Neural crest cell (in vitro differentiated cells): ENCODE measurements around the gene CBR3. TPM values are rescaled to one million over a fixed set of nuclear protein-coding genes. Genes with fewer than 3 reads are reported as not detected.

Source experiments
- DNase-seq: peaks from one replicate; pipeline ENCODE4 v3.0.0; 2021; ENCODE audit warnings: low read depth, mixed read lengths, low spot score
- H3K27ac Mint-ChIP-seq: one replicate; pipeline ENCODE4 v1.8.0; 2021; ENCODE audit warnings: mild to moderate bottlenecking, mixed read lengths; ENCODE audit not compliant: unreplicated experiment
- H3K27me3 Mint-ChIP-seq: 2 replicates; pipeline ENCODE4 v1.8.0; 2021; ENCODE audit warnings: low read depth, mild to moderate bottlenecking, mixed read lengths
- H3K36me3 Mint-ChIP-seq: 2 replicates; pipeline ENCODE4 v1.8.0; 2021; ENCODE audit warnings: low read depth, mild to moderate bottlenecking, mixed read lengths
- H3K4me1 Mint-ChIP-seq: 2 replicates; pipeline ENCODE4 v1.8.0; 2021; ENCODE audit warnings: mixed read lengths
- H3K4me3 Mint-ChIP-seq: one replicate; pipeline ENCODE4 v1.8.0; 2021; ENCODE audit warnings: mild to moderate bottlenecking, mixed read lengths
- H3K9me3 Mint-ChIP-seq: 2 replicates; pipeline ENCODE4 v1.8.0; 2021; ENCODE audit warnings: mixed read lengths
- total RNA-seq: library from RNA; stranded (reverse); gene quantifications from 2 replicates; pipeline ENCODE4 v1.2.1, GENCODE V29; 2021
- TF ChIP-seq, protein P1 (sequence below): fragments of 200-600 bp; sonication (generic); conservative IDR thresholded peaks from 2 replicates; pipeline ENCODE4 v1.5.0; 2021; ENCODE audit warnings: antibody characterized with exemption, mild to moderate bottlenecking

The CBR3 gene
- total RNA-seq, 1 donor from 2014 or later: 2.8 TPM

DNA sequence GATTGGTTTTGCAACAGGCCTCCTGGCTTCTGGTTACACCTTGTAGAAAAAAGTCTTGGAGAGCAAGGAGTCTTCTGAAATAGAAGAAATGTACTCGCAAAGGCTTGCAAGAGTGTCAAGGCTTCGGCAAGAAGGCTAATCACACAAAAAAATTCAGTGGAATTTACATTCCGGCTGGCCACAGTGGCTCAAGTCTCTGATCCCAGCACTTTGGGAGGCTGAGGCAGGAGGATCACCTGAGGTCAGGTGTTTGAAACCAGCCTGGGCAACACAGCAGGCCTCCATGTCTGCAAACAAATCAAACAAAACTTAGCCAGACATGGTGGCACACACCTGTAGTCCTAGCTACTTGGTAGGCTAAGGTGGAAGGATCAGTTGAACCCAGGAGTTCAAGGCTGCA, 14.0 kb downstream of the CBR3 start:
- H3K4me1 Mint-ChIP-seq: peaks cover 8% of the 10 kb centered on the region

DNA sequence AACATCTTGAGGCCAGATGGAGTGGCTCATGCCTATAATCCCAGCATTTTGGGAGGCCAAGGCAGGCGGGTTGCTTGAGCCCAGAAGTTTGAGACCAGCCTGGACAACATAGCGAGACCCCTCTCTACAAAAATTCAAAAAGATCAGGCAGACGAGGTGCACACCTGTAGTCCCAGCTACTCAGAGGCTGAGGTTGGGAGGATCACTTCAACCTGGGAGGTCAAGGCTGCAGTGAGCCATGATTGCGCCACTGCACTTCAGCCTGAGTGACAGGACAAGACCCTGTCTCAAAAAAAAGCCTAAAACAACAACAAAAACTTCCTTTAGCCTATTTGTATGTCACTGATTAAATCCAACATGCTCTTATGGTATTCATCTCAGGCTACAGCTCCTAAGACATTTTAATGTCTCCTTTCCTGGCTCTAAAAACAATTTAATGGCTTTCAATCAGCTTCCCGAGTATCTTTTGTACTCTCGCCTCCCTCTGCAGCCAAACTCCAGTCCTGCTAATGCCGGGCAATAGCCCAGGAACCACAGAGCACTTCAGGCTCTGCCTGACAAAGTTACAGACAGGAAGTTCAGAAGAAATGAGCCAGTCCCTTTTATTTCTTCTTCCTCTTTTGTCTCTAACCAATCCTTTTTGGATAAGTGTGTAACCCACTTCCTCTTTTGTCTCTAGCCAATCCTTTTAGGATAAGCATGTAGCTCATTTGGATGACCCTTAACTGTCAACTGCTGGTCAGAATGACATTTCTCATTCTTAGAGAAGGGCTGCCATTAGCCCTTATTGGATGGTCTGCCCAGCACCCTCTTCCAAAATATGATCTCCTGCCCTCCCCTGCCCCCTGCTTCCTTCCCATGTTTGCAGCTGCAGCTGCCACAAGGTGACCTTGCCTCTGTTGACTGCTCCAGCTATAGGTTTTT, 15.2 kb downstream of the CBR3 start:
- H3K4me1 Mint-ChIP-seq: peaks cover 8% of the 10 kb centered on the region
- no peaks in the 10 kb centered on the region for H3K36me3 Mint-ChIP-seq
- H3K4me3 Mint-ChIP-seq: no peak overlapping the region
- H3K27ac Mint-ChIP-seq: no peak overlapping the region
- H3K27me3 Mint-ChIP-seq: peaks cover 30% of the 10 kb centered on the region
- H3K9me3 Mint-ChIP-seq: no peaks in the 10 kb centered on the region
- TF ChIP-seq, protein P1, sequence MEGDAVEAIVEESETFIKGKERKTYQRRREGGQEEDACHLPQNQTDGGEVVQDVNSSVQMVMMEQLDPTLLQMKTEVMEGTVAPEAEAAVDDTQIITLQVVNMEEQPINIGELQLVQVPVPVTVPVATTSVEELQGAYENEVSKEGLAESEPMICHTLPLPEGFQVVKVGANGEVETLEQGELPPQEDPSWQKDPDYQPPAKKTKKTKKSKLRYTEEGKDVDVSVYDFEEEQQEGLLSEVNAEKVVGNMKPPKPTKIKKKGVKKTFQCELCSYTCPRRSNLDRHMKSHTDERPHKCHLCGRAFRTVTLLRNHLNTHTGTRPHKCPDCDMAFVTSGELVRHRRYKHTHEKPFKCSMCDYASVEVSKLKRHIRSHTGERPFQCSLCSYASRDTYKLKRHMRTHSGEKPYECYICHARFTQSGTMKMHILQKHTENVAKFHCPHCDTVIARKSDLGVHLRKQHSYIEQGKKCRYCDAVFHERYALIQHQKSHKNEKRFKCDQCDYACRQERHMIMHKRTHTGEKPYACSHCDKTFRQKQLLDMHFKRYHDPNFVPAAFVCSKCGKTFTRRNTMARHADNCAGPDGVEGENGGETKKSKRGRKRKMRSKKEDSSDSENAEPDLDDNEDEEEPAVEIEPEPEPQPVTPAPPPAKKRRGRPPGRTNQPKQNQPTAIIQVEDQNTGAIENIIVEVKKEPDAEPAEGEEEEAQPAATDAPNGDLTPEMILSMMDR: no peak
- no peak for DNase-seq

More for the DNA sequence above, 14.0 kb downstream of the CBR3 start:
- H3K27me3 Mint-ChIP-seq: peaks cover 24% of the 10 kb centered on the region
- no peaks in the 10 kb centered on the region for H3K36me3 Mint-ChIP-seq
- H3K4me3 Mint-ChIP-seq: no peak overlapping the region
- DNase-seq: no peak
- TF ChIP-seq, protein P1: no peak
- H3K9me3 Mint-ChIP-seq: no peaks in the 10 kb centered on the region
- no peak overlapping the region for H3K27ac Mint-ChIP-seq

DNA sequence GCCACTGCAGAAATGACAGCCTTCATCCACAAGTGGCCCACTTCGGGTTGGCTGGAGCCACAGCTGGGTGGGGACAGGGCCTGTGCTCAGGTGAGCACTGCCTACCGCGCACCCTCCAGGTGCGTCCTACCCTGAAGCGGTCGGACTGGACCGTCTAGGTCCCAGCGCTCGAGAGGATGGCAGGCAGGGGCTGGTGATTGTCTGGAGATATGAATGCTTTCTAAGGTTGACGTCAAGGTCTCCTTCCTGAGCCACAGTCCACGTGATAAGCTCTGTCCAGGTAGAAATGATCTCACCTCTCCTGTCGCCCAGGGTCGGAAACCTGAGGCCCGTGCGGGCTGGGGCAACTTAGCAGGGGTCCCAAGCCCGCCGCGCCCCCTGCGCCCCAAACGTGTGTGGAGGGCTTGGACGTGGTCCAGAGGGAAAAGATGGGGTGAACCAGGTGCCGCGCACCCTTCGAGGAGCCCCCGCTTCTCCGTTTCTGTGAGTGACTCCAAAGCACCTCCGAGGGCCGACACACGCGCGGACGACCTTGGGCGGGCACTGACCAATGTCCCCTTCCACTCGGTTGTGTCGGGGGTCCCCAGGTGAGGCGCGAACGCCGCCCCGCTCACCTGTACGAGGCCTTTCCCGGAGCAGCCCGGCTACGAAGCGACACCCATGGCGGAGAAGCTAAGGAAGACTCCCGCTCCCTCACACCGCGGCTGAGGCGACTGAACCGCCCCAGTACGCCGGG, 20.9 kb downstream of the CBR3 start:
- no peaks in the 10 kb centered on the region for H3K9me3 Mint-ChIP-seq
- H3K27me3 Mint-ChIP-seq: peaks cover 48% of the 10 kb centered on the region
- peak overlapping the region; percentile 96 for H3K4me3 Mint-ChIP-seq
- H3K36me3 Mint-ChIP-seq: peaks cover 2% of the 10 kb centered on the region
- H3K4me1 Mint-ChIP-seq: peaks cover 10% of the 10 kb centered on the region
- no peak for DNase-seq
- H3K27ac Mint-ChIP-seq: no peak overlapping the region
- TF ChIP-seq, protein P1: no peak

DNA sequence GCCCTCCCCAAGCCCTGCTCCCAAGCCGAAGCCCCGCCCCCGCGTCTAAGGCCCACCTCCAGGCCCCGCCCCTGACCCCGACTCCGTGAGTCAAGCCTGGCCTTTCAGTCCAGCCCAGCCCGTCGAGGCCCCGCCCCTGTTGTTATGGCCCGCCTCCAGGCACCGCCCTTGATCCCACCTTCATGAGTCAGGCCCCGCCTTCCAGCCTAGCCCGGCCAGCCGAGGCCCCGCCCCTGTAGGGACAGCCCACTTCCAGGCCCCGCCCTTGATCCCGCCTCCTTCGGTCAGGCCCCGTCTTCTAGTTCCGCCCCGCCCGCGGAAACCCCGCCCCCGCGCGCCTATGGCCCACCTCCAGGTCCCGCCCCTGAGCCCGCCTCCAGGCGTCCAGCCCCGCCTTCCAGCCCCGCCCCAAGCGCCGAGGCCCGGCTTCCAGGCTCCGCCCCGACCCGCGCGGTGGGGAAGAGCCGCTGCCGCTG, 21.5 kb downstream of the CBR3 start:
- peak; percentile 100 for DNase-seq
- H3K4me1 Mint-ChIP-seq: peaks cover 10% of the 10 kb centered on the region
- TF ChIP-seq, protein P1: no peak
- H3K27ac Mint-ChIP-seq: no peak overlapping the region
- no peaks in the 10 kb centered on the region for H3K9me3 Mint-ChIP-seq
- peak overlapping the region; percentile 96 for H3K4me3 Mint-ChIP-seq
- H3K27me3 Mint-ChIP-seq: peaks cover 46% of the 10 kb centered on the region
- H3K36me3 Mint-ChIP-seq: peaks cover 2% of the 10 kb centered on the region

DNA sequence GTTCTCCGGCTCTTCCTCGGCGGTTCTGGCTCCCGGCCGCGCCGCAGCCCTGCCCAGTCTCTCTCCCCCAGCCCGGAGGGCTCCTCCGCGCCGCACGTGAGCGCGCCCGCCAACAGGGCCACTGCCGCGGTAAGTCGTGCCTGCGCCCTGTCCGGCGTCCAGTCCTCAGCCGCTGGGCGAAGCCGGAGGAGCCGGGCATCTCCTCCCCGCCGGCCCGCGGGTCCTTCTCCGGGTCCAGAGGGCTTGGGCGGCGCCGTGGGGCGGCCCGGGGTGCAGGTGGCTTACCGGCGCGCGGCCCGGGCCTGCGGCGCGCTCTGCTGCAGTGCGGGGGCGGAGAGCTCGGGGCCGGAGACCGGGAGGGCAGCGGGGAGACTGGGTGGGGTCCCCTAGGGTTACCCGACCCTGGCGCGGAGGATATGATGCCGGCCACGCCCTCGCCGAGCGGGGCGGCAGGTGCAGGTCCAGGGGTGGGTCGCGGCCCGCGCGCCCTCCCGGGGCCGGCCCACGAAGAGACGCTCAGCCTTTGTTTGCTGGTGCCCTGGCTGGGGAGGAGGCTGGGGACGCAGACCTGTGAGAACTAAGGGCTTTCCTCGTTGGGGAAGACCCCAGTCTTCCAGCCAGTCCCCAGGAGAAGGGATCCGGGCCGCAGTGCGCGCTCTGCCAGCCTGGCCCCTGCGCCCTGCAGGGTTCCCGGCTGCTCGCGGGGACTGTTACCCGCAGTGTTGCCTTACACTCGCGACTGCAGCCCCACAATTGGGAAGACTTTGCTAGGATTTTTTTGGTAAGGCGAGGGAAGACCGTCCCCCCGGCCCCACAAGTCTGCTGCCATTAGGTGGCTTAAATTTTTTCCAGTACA, 22.2 kb downstream of the CBR3 start, which contains the start of gene DOP1B:
Gene DOP1B, plus strand, starts transcription at position 10 of the 856 bp plus-strand sequence. CDS start 7,910 bp downstream, outside the sequence.
- Mint-ChIP-seq H3K27me3 (peaks cover 42% of the 10 kb centered on the region), H3K4me3 (peak within 1 kb of the TSS; percentile 96), H3K36me3 (peaks cover 2% of the 10 kb centered on the region), H3K4me1 (peaks cover 10% of the 10 kb centered on the region), H3K27ac (no peak within 1 kb of the TSS), H3K9me3 (no peaks in the 10 kb centered on the region)
- DNase-seq: peak; percentile 39
- TF ChIP-seq, protein P1: no peak
